ENCODE measurements around the gene POTEG. TPM values are rescaled to one million over a fixed set of nuclear protein-coding genes. Genes with fewer than 3 reads are reported as not detected.
A peak's percentile ranks its signal among the peaks of the same experiment; 100 is the strongest.
"Not testable (repeated sequence)": the region's sequence is repeated elsewhere in the genome, so short reads cannot be mapped to it uniquely, and the experiment has no call there.

The POTEG gene
- not detected for total RNA-seq
- long read RNA-seq, result 0 reads

DNA sequence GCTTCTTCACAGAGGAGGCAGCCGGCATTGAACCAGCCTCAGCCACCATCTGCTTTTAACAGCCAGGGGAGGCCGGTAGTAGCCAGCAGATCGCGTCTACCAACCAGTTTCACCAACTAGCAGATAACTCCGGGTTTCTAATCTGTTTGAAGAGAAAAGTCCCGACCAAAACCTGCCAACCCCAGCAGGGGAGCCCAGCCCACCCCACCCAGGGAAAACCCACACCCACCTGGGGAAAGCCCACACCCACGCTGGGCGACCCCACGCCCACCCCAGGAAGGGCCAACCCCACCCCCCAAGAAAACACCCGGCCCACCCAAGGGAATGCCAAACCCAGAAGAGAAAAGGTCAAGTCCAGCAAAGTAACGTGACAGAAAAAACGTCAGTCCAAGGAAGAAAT, at the start of gene POTEG:
POTEG (minus strand) TSS at position 101 of the 400 bp plus-strand sequence; CDS start at position 49, 52 bp downstream.
- intact Hi-C loops (cut with micrococcal nuclease); DNase-seq: not testable (repeated sequence)

DNA sequence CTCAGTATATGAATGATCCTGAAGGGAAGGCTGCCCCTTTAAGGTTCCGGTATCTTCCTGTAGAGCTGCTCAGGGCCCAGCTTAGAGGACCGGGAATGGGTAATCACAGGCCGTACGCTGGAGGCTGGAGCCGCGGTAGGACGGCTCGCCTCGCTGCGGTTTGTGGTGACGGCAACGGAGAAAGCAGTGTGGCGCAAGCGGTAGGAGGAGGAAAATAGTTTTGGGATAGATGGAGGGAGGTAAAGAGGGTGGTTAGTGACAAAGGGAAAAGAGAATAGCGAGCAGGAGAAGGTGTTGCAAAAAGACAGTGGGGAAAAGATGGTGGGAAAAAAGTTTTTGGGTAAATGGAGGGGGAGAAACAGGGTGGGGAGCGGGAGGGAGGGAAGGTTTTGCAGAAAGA, 48.0 kb upstream of the POTEG start:
- intact Hi-C loops (cut with micrococcal nuclease); ATAC-seq; DNase-seq: not testable (repeated sequence)

More for the DNA sequence above, at the start of gene POTEG:
- ATAC-seq, result not testable (repeated sequence)

DNA sequence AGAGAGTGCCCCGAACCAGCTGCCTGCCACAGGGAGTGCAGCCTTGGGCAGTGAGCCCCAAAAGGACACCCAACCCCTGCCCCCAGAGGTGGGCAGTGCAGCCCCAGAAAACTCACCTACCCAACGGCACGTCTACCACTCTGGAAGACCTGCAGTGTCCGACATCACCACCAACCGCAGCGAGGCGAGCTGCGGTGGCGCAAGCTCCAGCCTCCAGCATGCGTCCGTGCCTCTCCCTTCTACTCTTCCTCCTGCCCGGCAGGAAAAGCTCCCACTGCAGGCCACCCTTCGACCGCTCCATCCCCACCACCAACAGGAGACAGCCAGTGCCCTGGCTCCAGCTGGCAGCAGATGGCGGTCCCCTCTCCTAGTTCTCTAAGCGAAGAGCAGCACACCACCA, 47.3 kb upstream of the POTEG start:
- intact Hi-C loops (cut with micrococcal nuclease); DNase-seq; ATAC-seq: not testable (repeated sequence)

DNA sequence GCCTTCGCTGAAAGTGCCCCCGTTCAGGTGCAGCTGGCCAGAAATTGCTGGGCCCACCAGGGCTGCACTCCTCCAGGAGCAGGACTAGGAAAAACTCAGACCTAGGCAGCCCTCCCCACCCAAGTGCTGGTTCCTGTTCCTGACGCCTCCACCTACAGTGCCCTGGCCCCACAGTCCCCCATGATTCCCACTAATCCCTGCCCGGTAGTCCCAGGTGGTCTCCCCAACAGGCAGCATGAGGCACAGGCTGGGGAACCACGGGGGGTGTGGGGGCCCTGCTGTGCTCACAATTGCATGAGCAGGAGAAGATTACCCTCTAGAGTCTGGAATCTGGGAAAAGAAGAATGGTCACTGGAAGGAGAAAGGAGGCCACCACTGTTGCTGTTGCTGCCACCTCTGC, 46.4 kb upstream of the POTEG start:
- DNase-seq; ATAC-seq; intact Hi-C loops (cut with micrococcal nuclease): not testable (repeated sequence)

DNA sequence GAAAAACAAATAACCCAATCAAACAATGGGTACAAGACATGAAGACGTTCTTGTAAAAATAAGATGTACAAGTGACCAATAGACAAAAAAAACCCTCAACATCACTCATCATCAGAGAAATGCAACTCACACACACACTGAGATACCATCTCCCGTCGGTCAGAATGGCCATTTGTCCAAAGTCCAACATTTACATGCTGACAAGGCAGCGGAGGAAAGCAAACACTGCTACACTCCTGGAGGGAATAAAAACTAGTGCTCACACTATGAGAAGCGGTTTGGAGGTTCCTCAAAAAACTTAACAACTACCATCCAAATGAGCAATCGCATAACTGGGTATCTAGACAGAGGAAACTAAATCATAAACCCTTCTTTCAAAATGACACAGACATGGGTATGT, 11.6 kb upstream of the POTEG start:
- DNase-seq; intact Hi-C loops (cut with micrococcal nuclease); ATAC-seq: not testable (repeated sequence)

DNA sequence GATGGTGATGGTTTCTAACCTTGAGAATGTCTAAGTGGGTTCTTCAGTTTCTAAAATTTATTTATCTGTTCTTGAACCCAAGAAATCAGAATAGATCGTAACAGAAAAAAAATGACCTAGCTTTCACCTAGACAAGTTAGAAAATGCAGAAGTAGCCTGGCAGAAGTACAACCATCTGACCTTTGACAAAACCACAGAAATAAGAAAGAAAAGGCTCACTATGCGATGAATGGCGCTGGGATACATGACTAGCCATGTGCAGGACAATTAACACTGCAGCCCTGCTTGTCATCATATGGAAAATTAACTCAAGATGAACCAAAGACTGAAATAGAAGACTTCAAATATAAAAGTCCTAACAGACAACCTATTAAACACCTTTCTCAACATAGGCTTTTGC, 5.7 kb upstream of the POTEG start:
- intact Hi-C loops (cut with micrococcal nuclease); ATAC-seq; DNase-seq: not testable (repeated sequence)

DNA sequence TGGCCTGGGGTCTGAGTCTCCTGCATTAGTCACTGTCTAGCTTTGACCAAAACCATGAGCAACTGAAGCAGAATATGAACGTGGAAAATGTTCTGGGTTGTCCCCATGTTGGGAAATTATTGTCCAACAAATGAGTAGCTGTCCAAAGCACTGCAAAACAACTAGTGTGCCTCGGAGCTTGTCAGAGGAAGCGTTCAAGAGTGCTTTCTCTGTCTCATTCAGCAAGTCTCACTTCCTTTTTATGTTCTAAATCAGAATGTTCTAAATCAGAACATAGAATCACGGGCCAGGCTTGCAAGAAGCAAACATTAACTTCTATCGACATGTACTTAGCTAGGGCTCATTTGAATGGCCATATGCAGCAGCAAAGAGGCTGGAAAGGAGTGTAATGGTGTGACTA, 5.1 kb upstream of the POTEG start:
- ATAC-seq; intact Hi-C loops (cut with micrococcal nuclease); DNase-seq: not testable (repeated sequence)

DNA sequence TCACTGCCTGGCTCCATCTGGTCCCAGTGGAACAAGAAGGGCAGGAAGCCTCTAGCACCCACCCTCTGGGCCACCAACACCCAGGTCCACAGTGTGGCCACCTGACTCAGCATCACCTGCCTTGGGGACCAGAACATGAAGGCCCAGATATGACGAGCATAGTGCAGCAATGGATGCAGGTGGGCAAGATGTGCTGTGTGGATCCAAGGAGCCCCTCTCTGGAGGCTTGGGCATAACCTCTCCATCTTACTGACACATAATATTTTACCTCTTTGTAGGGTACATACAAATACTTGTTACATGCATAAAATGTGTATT, 2.9 kb upstream of the POTEG start:
- intact Hi-C loops (cut with micrococcal nuclease); DNase-seq; ATAC-seq: not testable (repeated sequence)

DNA sequence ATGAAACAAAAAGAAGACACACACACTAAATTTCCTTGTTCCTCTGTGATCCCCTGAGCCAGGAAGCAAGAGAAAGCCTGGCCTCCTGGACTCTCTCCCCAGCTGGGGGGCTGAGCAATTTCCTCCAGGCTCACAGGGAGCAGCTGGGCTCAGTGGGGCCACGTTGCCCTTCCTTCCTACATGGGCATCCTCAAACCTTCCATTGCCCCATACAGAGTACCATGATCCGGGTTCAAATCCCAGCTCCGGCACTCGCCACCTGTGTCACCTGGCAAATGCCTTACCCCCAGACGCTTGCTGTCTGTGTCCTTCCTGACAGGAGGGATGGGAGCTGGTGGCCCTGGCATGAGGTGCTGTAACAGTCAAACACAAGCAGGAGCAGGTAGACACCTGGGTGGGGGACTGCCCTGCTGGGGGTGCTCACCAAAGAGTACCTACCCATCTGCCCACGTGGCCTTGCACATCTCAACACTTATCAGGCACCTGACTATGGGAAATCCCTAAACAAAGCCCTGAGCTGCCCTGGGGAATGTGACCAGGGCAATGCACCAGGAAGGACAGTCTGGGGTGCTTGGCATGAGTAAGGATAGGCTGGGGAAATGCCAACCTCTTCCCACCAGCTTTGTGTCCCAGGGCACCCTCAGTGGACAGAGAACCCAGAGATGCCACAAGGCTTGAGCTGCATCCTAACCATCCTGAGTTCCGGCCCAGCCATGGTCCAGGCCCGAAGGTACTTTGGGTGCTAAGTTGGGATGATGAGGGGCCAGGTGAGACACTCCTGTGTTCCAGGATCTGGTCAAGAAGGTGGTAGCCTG, 2.4 kb upstream of the POTEG start:
- intact Hi-C loops (cut with micrococcal nuclease); ATAC-seq; DNase-seq: not testable (repeated sequence)

DNA sequence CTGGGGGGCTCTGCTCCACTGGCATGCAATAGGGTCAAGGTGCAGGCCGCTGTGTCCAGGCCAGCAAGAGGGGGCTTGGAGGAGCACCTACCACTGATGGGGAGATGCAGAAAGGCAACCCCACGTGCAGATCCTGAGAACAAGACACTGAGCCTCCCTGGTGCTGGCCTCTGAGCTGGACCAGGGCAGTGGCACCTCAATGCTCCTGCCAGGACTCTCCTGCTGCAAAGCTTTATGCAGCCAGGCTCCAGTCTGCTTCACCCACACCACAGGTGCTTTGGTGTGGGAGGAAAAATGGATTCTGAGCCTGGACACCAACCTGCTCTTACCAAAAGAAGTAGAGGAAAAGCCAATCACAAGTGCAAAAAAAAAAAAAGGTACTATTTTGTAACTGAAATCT, 1.7 kb upstream of the POTEG start:
- not testable (repeated sequence) for ATAC-seq

DNA sequence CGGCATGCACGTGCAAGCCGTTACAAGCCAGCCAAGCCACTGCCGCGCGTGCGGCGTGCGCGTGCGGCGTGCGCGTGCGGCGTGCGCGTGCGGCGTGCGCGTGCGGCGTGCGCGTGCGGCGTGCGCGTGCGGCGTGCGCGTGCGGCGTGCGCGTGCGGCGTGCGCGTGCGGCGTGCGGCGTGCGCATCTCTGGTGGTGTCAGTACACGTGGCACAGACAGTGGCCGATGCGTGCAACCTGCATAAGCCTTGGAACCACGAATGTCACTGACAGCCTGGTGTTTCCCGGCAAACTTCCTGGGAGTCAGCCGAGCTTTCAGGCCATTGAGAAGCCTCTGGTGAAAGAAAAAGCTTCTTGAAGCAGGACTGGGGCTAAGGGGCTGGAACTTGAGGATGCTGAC, 750 bp upstream of the POTEG start:
- intact Hi-C loops (cut with micrococcal nuclease); ATAC-seq; DNase-seq: not testable (repeated sequence)

More for the DNA sequence above, 1.7 kb upstream of the POTEG start:
- DNase-seq; intact Hi-C loops (cut with micrococcal nuclease): not testable (repeated sequence)

DNA sequence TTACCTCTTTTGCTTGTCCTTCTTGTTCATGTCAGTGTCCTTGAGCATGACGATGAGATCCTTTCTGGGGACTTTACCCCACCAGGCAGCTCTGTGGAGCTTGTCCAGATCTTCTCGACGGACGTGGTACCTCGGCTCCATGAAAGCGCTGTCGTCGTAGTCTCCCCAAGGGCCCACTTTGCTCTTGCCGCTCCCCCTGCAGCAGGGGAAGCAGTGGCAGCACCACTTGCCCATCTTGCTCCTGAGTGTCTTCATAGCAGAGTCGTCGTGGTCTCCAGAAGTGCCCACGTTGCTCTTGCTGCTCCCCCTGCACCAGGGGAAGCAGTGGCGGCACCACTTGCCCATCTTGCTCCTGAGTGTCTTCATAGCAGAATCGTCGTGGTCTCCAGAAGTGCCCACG, 376 bp downstream of the POTEG start:
- intact Hi-C loops (cut with micrococcal nuclease); DNase-seq; ATAC-seq: not testable (repeated sequence)

DNA sequence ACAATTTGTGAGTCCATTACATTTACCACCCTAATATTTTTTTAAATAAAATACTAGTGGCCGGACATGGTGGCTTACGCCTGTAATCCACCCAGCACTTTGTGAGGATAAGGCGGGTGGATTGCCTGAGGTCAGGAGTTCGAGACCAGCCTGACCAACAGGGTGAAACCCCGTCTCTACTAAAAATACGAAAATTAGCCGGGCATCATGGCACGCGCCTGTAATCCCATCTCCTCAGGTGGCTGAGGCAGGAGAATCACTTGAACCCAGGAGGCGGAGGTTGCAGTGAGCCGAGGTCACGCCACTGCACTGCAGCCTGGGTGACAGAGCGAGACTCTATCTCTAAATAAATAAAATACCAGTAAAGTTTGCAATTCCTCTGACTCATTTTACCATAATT, 25.6 kb downstream of the POTEG start:
- DNase-seq; intact Hi-C loops (cut with micrococcal nuclease); ATAC-seq: not testable (repeated sequence)

DNA sequence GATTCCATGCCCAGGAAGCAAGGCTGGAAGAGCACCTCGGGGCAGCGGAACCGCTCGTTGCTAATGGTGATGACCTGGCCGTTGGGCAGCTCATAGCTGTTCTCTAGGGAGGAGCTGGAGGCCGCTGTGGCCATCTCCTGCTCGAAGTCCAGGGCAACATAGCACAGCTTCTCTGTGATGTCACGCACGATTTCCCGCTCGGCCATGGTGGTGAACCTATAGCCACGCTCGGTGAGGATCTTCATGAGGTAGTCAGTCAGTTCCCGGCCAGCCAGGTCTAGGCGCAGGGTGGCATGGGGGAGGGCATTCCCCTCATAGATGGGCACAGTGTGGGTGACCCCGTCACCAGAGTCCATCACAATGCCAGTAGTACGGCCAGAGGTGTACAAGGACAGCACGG, 32.0 kb downstream of the POTEG start:
- ATAC-seq; DNase-seq; intact Hi-C loops (cut with micrococcal nuclease): not testable (repeated sequence)

DNA sequence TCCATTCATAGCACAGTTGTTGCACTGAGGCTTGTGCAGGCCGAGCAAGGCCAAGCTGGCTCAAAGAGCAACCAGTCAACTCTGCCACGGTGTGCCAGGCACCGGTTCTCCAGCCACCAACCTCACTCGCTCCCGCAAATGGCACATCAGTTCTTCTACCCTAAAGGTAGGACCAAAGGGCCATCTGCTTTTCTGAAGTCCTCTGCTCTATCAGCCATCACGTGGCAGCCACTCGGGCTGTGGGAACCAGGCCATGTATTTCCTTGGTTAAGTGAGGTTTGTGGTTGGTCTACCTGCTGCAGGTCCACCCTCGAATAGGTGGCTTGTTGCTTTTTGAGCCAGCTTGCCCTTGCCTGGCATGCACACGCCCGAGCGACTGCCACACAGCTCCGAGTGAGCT, 39.4 kb downstream of the POTEG start:
- ATAC-seq; intact Hi-C loops (cut with micrococcal nuclease): not testable (repeated sequence)
- peak; percentile 14 for DNase-seq

DNA sequence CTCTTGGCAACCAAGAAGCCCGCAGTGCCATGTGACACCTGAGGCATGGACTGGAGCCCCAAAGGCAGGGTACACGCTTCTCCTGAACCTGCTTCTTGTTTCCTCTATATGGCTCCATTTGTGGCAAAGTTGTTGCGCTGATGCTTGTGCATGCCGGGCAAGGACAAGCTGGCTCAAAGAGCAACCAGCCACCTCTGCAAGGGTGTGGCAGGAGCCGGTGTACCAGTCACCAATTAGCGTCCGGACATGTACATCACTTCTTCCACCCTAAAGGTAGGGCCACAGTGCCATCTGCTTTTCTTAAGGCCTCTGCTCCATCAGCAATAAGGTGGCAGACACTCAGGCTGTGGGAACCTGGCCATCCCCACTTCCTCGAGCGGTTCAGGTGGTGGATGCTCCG, 43.9 kb downstream of the POTEG start:
- DNase-seq; ATAC-seq; intact Hi-C loops (cut with micrococcal nuclease): not testable (repeated sequence)

DNA sequence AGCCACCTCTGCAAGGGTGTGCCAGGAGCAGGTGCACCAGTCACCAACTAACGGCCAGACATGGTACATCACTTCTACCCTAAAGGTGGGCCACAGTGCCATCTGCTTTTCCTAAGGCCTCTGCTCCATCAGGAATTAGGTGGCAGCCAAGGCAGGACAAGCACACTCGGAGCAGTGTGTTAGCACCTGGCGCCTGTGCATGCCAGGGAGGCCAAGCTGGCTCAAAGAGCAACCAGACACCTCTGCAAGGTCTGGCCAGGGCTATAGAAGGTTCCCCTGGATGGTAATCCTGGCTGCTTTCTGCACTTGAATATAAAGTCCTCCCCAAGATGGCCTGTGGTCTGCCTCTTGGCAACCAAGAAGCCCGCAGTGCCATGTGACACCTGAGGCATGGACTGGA, 45.4 kb downstream of the POTEG start:
- ATAC-seq; intact Hi-C loops (cut with micrococcal nuclease); DNase-seq: not testable (repeated sequence)

DNA sequence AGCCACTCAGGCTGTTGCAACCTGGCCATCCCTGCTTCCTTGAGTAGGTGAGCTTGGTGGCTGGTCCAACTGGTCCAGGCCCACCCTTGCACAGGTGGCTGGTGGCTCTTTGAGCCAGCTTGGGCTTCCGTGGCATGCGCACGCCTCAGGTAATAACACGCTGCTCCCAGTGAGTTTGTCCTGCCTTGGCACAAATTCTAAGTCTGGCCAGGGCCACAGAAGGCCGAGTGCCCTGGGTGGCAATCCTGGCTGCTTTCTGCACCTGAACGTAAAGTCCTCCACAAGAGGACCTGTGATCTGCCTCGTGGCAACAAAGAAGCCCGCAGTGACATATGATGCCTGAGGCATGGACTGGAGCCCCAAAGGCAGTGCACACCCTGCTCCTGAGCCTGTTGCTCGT, 47.1 kb downstream of the POTEG start:
- ATAC-seq; intact Hi-C loops (cut with micrococcal nuclease); DNase-seq: not testable (repeated sequence)

DNA sequence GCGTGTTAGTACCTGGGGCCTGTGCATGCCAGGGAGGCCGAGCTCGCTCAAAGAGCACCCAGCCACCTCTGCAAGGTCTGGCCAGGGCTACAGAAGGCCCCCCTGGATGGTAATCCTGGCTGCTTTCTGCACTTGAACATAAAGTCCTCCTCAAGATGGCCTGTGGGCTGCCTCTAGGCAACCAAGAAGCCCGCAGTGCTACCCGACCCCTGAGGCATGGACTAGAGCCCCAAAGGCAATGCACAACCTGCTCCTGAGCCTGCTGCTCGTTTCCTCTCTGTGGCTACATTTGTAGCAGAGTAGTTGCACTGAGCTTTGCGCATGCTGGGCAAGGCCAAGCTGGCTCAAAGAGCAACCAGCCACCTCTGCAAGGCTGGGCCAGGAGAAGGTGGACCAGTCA, 47.8 kb downstream of the POTEG start:
- DNase-seq; intact Hi-C loops (cut with micrococcal nuclease); ATAC-seq: not testable (repeated sequence)

DNA sequence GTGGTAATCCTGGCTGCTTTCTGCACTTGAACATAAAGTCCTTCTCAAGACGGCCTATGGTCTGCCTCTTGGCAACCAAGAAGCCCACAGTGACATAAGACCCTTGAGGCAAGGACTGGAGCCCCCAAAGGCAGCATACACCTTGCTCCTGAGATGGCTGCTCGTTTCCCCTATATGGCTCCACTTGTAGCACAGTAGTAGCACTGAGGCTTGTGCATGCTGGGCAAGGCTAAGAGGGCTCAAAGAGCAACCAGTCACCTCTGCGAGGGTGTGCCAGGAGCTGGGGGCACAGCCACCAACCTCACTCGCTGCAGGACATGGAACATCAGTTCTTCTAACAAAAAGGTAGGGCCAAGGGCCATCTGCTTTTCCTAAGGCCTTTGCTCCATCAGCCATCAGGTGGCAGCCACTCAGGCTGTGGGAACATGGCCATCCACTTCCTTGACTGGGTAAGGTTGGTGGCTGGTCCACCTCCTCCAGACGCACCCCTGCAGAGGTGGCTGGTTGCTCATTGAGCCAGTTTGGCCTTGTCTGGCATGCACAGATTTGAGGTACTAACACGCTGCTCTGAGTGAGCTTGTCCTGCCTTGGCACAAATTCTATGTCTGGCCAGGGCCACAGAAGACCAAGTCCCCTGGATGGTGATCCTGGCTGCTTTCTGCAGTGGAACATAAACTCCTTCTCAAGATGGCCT, 49.9 kb downstream of the POTEG start:
- ATAC-seq; intact Hi-C loops (cut with micrococcal nuclease); DNase-seq: not testable (repeated sequence)
